ENCODE results near the gene JRKL. TPM values are rescaled to one million over a fixed set of nuclear protein-coding genes. Genes with fewer than 3 reads are reported as not detected.

Gene JRKL
- total RNA-seq (10 to 100 TPM in 1 of 2 experiments, 1 to 10 TPM in 1; 9.7 to 10.4 TPM), polyA plus RNA-seq (2.5 TPM)

GRCh38 chr11:96389720-96390487 lies at the start of gene JRKL, which contains the start of gene CCDC82:
Gene JRKL, plus strand, starts transcription at chr11:96390013. Its CDS starts 637 bp downstream, at chr11:96390650.
Gene CCDC82, minus strand, starts transcription at chr11:96389912. Its CDS starts 5,165 bp downstream, at chr11:96384747.
- peak; percentile 96 to 99 (median 97) for DNase-seq
- Mint-ChIP-seq H3K27me3 (no peaks in the 10 kb centered on the region), H3K4me1 (peaks cover 35 to 68% (median 63%) of the 10 kb centered on the region in 3 donors), H3K9me3 (peaks cover 0 to 2% (median 0%) of the 10 kb centered on the region in 5 donors), H3K4me3 (peak within 1 kb of the TSS; percentile 90 to 98 (median 95)), H3K27ac (peak within 1 kb of the TSS; percentile 77 to 99 (median 94)), H3K36me3 (peaks cover 0 to 27% (median 2%) of the 10 kb centered on the region in 3 donors)
- Histone ChIP-seq H3K36me3 (ENCODE audit: insufficient read depth, low read length) (no peaks in the 10 kb centered on the region), H3K27ac (ENCODE audit: low read depth, low read length) (peak within 1 kb of the TSS; percentile 85), H3K4me1 (ENCODE audit: insufficient read depth, low read length) (peaks cover 21% of the 10 kb centered on the region), H3K4me3 (ENCODE audit: low read length) (peak within 1 kb of the TSS; percentile 90), H3K9me3 (ENCODE audit: low read length) (no peaks in the 10 kb centered on the region), H3K27me3 (ENCODE audit: insufficient read depth, low read length, poor library complexity, severe bottlenecking) (no peaks in the 10 kb centered on the region)
- CTCF ChIA-PET: interaction anchor here (1.0 to 2.1 kb wide), 8 partner anchors 18 to 1322 kb away, joined by 3 to 24 read pairs (median 5); partner anchors contain the start of gene MAML2
- POLR2A ChIA-PET: interaction anchor here (0.6 to 1.6 kb wide), 10 partner anchors 46 to 1417 kb away, joined by 3 to 19 read pairs (median 4); partner anchors contain the start of genes CEP57, CWC15, FAM76B and KDM4D

GRCh38 chr11:96340555-96340885 lies 49.3 kb upstream of the JRKL start:
- Mint-ChIP-seq H3K4me1 (peaks cover 63 to 69% (median 66%) of the 10 kb centered on the region in 3 donors), H3K27me3 (no peaks in the 10 kb centered on the region), H3K36me3 (peaks cover 3 to 28% (median 6%) of the 10 kb centered on the region in 3 donors), H3K9me3 (no peaks in the 10 kb centered on the region), H3K4me3 (peak overlapping the region; percentile 90 to 99 (median 96)), H3K27ac (peak overlapping the region; percentile 87 to 94 (median 91))
- DNase-seq: no peak
- H3K4me1 ChIP-seq (ENCODE audit: insufficient read depth, low read length): peaks cover 63% of the 10 kb centered on the region
- H3K9me3 ChIP-seq (ENCODE audit: low read length): no peaks in the 10 kb centered on the region
- no peaks in the 10 kb centered on the region for H3K36me3 ChIP-seq (ENCODE audit: insufficient read depth, low read length)
- ChIA-PET POLR2A (interaction anchor here (0.6 to 0.9 kb wide), 3 partner anchors 125 to 306 kb away, joined by 3 to 4 read pairs (median 3); no protein-coding TSS in a partner anchor), CTCF (interaction anchor here (0.8 to 6.7 kb wide), 14 partner anchors 9 to 505 kb away, joined by 3 to 96 read pairs (median 18); no protein-coding TSS in a partner anchor)
- no peaks in the 10 kb centered on the region for H3K27me3 ChIP-seq (ENCODE audit: insufficient read depth, low read length, poor library complexity, severe bottlenecking)
- peak overlapping the region; percentile 99 for H3K4me3 ChIP-seq (ENCODE audit: low read length)
- H3K27ac ChIP-seq (ENCODE audit: low read depth, low read length): peak overlapping the region; percentile 46

GRCh38 chr11:96341211-96342013 lies 48.4 kb upstream of the JRKL start:
- Mint-ChIP-seq H3K27me3 (no peaks in the 10 kb centered on the region), H3K27ac (peak overlapping the region; percentile 87 to 98 (median 92)), H3K9me3 (no peaks in the 10 kb centered on the region), H3K36me3 (peaks cover 0 to 23% (median 0%) of the 10 kb centered on the region in 3 donors), H3K4me3 (peak overlapping the region; percentile 90 to 99 (median 96)), H3K4me1 (peaks cover 55 to 61% (median 57%) of the 10 kb centered on the region in 3 donors)
- peak; percentile 65 to 84 (median 74) for DNase-seq
- Histone ChIP-seq H3K27me3 (ENCODE audit: insufficient read depth, low read length, poor library complexity, severe bottlenecking) (no peaks in the 10 kb centered on the region), H3K4me3 (ENCODE audit: low read length) (peak overlapping the region; percentile 99), H3K4me1 (ENCODE audit: insufficient read depth, low read length) (peaks cover 54% of the 10 kb centered on the region), H3K36me3 (ENCODE audit: insufficient read depth, low read length) (no peaks in the 10 kb centered on the region), H3K9me3 (ENCODE audit: low read length) (no peaks in the 10 kb centered on the region), H3K27ac (ENCODE audit: low read depth, low read length) (peak overlapping the region; percentile 46)
- POLR2A ChIA-PET: interaction anchor here (0.6 to 2.3 kb wide), 7 partner anchors 18 to 307 kb away, joined by 3 to 10 read pairs (median 5); partner anchors contain the start of genes CCDC82 and JRKL
- CTCF ChIA-PET: interaction anchor here (0.6 to 6.7 kb wide), 45 partner anchors 10 to 1251 kb away, joined by 3 to 96 read pairs (median 7); partner anchors contain the start of genes CCDC82, ENDOD1 and JRKL

- Histone ChIP-seq H3K4me1 (ENCODE audit: insufficient read depth, low read length) (peaks cover 45% of the 10 kb centered on the region), H3K27me3 (ENCODE audit: insufficient read depth, low read length, poor library complexity, severe bottlenecking) (no peaks in the 10 kb centered on the region), H3K9me3 (ENCODE audit: low read length) (no peaks in the 10 kb centered on the region), H3K36me3 (ENCODE audit: insufficient read depth, low read length) (no peaks in the 10 kb centered on the region), H3K27ac (ENCODE audit: low read depth, low read length) (peak overlapping the region; percentile 46), H3K4me3 (ENCODE audit: low read length) (peak overlapping the region; percentile 99)
- H3K36me3 Mint-ChIP-seq: peaks cover 0 to 23% (median 0%) of the 10 kb centered on the region in 3 donors
- no peaks in the 10 kb centered on the region for H3K27me3 Mint-ChIP-seq
- peak overlapping the region; percentile 90 to 99 (median 96) for H3K4me3 Mint-ChIP-seq
- peak in 2 of 5 donors; percentile 10 to 19 for DNase-seq
- H3K9me3 Mint-ChIP-seq: no peaks in the 10 kb centered on the region
- peaks cover 48 to 52% (median 48%) of the 10 kb centered on the region in 3 donors for H3K4me1 Mint-ChIP-seq
- POLR2A ChIA-PET: interaction anchor here (0.6 to 2.3 kb wide), 12 partner anchors 25 to 288 kb away, joined by 3 to 10 read pairs (median 4); partner anchors contain the start of genes CCDC82 and JRKL
- CTCF ChIA-PET: interaction anchor here (0.6 to 6.7 kb wide), 112 partner anchors 9 to 1252 kb away, joined by 3 to 96 read pairs (median 5); partner anchors contain the start of genes CCDC82, CEP57, ENDOD1 and JRKL
- peak overlapping the region; percentile 87 to 98 (median 92) for H3K27ac Mint-ChIP-seq
These were observed 47.5 kb upstream of the JRKL start for GRCh38 chr11:96342014-96342960.

GRCh38 chr11:96342961-96343711 lies 46.7 kb upstream of the JRKL start, which contains the start of gene MAML2:
Gene MAML2, minus strand, starts transcription at chr11:96343195. Its CDS starts 1,300 bp downstream, at chr11:96341895.
- ChIA-PET POLR2A (interaction anchor here (0.6 to 2.3 kb wide), 10 partner anchors 46 to 289 kb away, joined by 3 to 10 read pairs (median 4); partner anchors contain the start of genes CCDC82 and JRKL), CTCF (interaction anchor here (0.7 to 6.7 kb wide), 98 partner anchors 8 to 1253 kb away, joined by 3 to 96 read pairs (median 6); partner anchors contain the start of genes CCDC82, CEP57, ENDOD1 and JRKL)
- Mint-ChIP-seq H3K4me1 (peaks cover 40 to 44% (median 40%) of the 10 kb centered on the region in 3 donors), H3K4me3 (peak within 1 kb of the TSS; percentile 90 to 99 (median 96)), H3K9me3 (no peaks in the 10 kb centered on the region), H3K27ac (peak within 1 kb of the TSS; percentile 87 to 94 (median 92)), H3K27me3 (no peaks in the 10 kb centered on the region), H3K36me3 (peaks cover 0 to 23% (median 0%) of the 10 kb centered on the region in 3 donors)
- Histone ChIP-seq H3K9me3 (ENCODE audit: low read length) (no peaks in the 10 kb centered on the region), H3K36me3 (ENCODE audit: insufficient read depth, low read length) (no peaks in the 10 kb centered on the region), H3K27me3 (ENCODE audit: insufficient read depth, low read length, poor library complexity, severe bottlenecking) (no peaks in the 10 kb centered on the region), H3K4me1 (ENCODE audit: insufficient read depth, low read length) (peaks cover 37% of the 10 kb centered on the region), H3K4me3 (ENCODE audit: low read length) (peak within 1 kb of the TSS; percentile 99), H3K27ac (ENCODE audit: low read depth, low read length) (peak within 1 kb of the TSS; percentile 46)
- peak; percentile 82 to 94 (median 85) for DNase-seq

GRCh38 chr11:96356848-96357247 lies 33.0 kb upstream of the JRKL start:
- peaks cover 23% of the 10 kb centered on the region for H3K36me3 ChIP-seq (ENCODE audit: insufficient read depth, low read length)
- no peaks in the 10 kb centered on the region for H3K4me1 ChIP-seq (ENCODE audit: insufficient read depth, low read length)
- peaks cover 5 to 67% (median 28%) of the 10 kb centered on the region in 3 donors for H3K36me3 Mint-ChIP-seq
- CTCF ChIA-PET: interaction anchor here (1.6 to 2.0 kb wide), 2 partner anchors 14 to 31 kb away, joined by 4 to 10 read pairs; partner anchors contain the start of gene MAML2
- POLR2A ChIA-PET: no interaction called here
- H3K27ac Mint-ChIP-seq: peak overlapping the region in 3 of 8 donors; percentile 17 to 73 (median 38)
- H3K27ac ChIP-seq (ENCODE audit: low read depth, low read length): no peak overlapping the region
- no peaks in the 10 kb centered on the region for H3K9me3 Mint-ChIP-seq
- H3K27me3 ChIP-seq (ENCODE audit: insufficient read depth, low read length, poor library complexity, severe bottlenecking): no peaks in the 10 kb centered on the region
- no peak overlapping the region for H3K4me3 Mint-ChIP-seq
- no peak for DNase-seq
- H3K4me3 ChIP-seq (ENCODE audit: low read length): no peak overlapping the region
- no peaks in the 10 kb centered on the region for H3K9me3 ChIP-seq (ENCODE audit: low read length)
- peaks cover 4 to 23% (median 20%) of the 10 kb centered on the region in 3 donors for H3K4me1 Mint-ChIP-seq
- H3K27me3 Mint-ChIP-seq: no peaks in the 10 kb centered on the region
